ENCODE data around the gene STK32A. TPM values are rescaled to one million over a fixed set of nuclear protein-coding genes. Genes with fewer than 3 reads are reported as not detected.
"Not testable (repeated sequence)": the region's sequence is repeated elsewhere in the genome, so short reads cannot be mapped to it uniquely, and the experiment has no call there.

Gene STK32A
- total RNA-seq, 2 donors from 2014 or later, result 0.95 to 8.7 TPM

DNA sequence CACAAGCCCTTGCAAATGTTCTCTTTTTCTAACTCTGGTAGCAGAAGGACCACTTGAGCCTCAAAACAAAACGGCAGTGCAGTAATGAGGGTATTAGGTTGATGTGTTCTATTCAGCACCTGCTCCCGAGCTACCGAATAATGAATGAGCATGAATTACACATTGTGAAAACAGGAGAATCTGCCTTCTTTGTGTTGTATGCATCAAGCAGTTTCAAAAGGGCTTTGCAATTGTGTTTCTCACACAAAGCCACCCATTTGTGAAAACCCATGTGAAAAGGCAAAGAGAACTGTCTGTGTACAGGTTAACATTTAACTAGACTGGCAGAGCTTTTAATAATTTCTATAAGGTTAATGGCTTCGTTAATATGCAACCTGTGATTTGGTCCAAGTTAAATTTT, 97.8 kb downstream of the STK32A start:
- no peak for DNase-seq (ENCODE audit: low spot score)
- intact Hi-C loops (cut with DNase I), result no loop called here

DNA sequence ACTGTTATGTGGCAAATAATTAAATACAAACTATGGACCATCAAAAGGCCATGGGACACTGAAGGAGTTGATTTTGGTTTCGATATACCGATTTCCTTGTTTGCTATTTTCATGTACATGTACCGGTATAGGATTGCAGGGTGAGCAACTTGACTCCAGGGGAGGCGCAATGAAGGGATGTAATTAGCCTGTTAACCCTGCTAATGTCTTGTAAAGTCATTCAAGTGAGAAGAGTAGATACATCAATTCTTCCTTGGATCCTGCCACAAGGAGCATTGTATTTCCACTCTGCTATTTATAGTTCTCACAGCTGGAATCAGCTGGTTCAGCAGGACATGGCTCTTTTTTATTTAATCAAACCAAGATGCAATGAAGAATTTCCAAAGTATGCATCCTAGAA, 102.0 kb downstream of the STK32A start:
- DNase-seq (ENCODE audit: low spot score), result no peak
- intact Hi-C loops (cut with DNase I), result no loop called here

DNA sequence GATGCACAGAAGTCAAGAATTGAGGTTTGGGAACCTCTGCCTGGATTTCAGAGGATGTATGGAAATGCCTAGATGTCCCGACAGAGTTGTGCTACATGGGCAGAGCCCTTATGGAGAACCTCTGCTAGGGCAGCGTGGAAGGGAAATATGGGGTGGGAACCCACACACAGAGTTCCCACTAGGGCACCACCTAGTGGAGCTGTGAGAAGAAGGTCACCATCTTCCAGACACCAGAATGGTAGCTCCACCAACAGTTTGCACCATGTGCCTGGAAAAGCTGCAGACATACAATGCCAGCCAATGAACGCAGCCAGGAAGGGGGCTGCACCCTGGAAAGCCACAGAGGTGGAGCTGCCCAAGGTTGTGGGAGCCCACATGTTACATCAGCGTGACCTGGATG, 104.5 kb downstream of the STK32A start:
- DNase-seq (ENCODE audit: low spot score), result no peak
- intact Hi-C loops (cut with DNase I), result no loop called here

DNA sequence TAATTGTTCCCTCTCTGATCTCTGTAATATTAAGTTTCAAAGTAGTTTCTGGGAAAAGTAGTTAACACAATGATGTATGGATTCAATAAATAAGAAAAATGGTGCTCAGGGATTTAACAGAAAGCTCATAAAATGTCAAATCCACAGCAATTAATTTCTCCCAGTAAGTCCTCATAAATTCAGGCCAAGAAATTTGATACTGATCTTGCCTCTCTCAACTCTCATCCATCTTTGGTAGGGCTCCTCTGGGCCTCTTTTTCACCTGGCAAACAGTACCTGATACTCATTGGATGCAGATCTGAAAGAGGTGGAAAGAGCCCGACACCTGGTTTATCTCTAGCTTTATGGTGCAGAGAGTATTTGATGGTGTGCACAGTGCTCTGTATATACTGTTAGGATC, 106.1 kb downstream of the STK32A start:
- intact Hi-C loops (cut with DNase I), result no loop called here
- DNase-seq (ENCODE audit: low spot score), result no peak

DNA sequence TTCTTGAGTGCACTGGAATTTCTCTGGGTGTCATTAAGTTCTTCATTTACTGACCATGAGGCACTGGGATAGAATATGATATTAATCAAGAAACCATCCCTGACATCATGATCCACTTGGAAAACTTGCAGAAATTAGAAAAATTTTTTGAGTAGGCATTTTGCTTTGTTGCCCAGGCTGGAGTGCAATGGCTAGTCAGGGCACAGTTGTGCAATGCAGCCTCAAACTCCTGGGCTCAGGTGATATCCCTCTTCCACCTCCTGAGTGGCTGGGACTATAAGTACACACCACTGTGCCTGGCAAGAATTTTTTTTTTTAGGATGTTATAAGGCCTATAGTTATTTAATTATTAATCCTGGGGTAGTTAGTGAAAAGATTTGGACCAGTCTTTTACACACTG, 106.5 kb downstream of the STK32A start:
- no peak for DNase-seq (ENCODE audit: low spot score)
- intact Hi-C loops (cut with DNase I), result no loop called here

DNA sequence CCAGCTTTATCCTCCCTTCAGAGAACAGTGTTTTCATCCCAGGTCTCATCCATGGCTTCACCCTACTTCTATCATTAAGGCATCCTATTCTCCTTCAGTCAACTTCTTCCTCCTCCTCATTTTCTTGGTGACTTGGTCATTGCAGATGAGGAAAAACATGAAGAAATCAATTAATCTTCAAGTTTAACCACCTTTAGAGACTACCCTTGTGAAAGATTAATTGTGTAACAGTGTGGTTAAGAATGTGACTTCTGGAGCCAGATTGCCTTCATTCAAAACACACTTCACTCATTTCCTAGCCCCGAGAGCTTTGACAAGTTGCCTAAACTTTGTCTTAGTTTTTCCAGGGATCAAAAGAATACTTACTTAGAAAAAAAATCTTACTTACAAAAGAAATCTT, 110.0 kb downstream of the STK32A start:
- no peak for DNase-seq (ENCODE audit: low spot score)
- intact Hi-C loops (cut with DNase I), result no loop called here

DNA sequence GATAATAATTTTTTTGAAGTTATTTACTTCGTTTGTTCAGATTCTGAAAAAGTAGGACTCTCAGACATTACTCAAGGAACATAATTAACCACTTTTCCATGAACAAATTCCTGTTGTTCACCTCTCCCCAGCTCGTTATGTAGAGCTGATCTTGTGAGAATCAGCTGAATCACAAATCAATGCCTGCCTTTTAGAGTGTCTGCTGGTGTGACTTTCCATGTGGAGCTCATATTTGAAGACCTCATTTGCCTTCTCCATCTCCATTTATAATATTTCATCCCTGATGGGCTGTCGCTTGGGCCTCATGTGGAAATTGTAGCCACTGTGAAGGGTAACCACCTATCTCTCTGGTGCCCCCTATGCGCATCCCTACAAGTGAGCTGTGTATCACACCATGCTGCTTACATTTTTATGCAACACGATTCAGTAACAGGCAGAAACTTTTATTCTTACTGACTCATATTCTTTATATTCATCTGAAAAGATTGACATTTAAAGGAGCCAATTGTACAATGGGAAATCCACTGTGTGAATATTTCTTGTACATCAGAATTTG, 111.3 kb downstream of the STK32A start:
- intact Hi-C loops (cut with DNase I), result no loop called here

DNA sequence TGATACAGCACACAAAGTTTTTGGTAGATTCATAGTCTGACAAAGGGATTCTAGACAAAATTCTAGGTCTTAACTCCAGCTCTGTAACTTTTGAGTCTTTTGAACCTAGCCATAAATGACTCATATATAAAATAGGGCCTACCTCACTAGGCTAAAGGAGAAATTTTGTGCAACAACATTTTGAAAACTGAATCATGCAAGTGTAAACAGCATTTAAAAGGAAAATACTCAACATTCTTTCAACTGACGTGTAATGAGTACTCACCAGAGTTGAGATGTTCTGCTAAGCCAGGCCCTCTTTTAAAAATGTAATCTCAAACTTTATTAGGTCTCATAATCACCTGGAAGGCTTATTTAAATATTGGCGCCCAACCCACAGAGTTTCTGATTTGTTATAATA, 113.2 kb downstream of the STK32A start:
- DNase-seq (ENCODE audit: low spot score), result no peak
- intact Hi-C loops (cut with DNase I), result no loop called here

More for the DNA sequence above, 111.3 kb downstream of the STK32A start:
- no peak for DNase-seq (ENCODE audit: low spot score)

DNA sequence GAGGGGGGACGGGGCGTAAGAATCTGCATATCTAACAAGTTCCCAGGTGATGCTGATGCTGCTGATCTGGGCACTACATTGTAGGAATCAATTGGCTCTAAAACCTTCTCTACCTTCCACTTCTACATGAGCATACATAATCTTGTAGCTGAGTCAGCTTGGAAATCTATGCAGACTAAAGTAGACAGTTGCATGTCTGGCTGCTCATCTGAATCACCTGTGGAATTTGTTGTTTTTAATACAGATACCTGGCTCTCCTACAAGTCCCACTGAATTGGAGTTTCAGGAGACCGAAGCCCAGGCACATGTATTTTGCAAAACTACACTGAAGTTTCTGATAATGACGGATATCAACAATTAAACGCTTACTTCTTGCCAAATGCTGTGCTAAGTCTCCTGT, 113.6 kb downstream of the STK32A start:
- DNase-seq (ENCODE audit: low spot score), result no peak

DNA sequence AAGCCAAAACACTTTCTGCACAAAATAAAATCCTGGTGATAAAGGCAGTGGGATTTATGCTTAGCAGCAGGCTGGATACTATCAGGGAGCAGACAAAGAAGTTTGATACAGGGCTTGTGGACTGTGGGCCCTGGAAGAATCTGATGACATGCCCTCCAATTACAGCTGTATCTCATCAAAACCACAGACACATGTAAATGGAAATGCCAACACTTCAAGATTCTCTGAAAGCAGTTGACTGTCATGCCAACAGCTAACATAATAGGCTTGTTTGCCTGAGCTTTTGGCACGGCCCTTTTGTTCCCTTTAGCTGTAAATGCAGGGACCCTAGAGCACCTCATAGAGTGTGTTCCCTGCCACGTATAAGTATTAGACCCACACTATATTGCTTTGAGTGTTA, 114.4 kb downstream of the STK32A start:
- intact Hi-C loops (cut with DNase I), result no loop called here

More for the DNA sequence above, 113.6 kb downstream of the STK32A start:
- intact Hi-C loops (cut with DNase I), result no loop called here

DNA sequence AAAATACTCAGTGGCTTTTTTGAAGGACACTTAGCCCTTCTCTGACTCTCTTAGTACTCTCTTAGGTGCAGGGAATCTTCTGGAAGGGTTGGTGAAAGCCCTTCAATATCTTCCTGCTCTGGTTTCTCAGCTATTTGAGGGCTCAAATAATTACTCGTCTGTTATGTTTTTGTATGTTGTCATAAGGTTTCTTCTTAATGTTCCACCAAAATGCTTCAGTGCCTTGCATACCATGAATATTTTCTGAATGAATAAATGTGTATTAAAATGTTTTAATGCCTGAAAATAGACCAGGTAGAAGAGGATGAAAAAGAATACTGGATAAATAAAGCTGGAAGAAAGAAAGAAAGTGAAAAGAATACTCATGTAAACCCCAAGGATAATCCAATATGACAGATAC, 124.3 kb downstream of the STK32A start:
- DNase-seq (ENCODE audit: low spot score), result no peak
- intact Hi-C loops (cut with DNase I), result no loop called here

More for the DNA sequence above, 114.4 kb downstream of the STK32A start:
- DNase-seq (ENCODE audit: low spot score), result no peak

DNA sequence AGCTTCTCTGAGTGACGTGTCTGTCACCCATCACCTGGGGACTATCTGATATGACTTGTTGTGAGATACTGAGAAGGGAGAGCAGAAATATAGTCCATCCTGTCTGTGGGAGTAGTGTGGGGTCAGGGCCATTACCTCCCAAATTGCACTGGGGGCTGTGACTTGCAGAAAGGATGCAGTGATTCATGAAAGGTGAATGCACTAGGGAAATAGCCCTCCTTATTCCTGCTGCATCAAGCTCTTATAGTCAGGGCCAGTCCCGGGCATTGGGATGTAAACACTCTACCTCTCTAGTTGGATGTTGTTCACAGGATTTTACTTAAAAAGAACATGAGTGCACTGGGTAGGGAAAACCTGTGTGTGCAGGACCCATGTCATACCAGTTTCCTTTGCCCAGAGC, 124.8 kb downstream of the STK32A start:
- no peak for DNase-seq (ENCODE audit: low spot score)
- intact Hi-C loops (cut with DNase I), result no loop called here

DNA sequence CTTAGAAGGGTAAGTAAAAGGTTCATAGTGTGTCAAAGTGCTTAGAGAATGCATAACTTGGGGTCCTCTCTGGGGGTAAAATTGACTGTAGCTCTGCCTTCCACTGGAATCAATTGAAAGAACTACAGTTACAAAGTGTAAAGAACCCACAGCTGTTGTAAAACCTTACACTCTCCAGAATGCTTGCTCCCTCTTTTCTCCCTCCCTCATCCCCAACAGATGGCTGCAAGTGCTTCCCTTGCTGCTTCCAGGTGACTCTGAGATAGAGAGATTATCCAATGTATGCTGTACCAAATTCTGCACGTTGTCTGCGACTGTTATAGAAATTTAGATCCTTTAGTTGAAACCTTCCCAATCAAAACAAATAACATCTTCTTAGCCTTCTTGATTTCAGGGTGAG, 126.0 kb downstream of the STK32A start:
- no peak for DNase-seq (ENCODE audit: low spot score)
- intact Hi-C loops (cut with DNase I), result loop anchor here in 1 of 2 donors (10.0 kb wide), 1 partner anchor 136 kb away; no protein-coding TSS in a partner anchor

DNA sequence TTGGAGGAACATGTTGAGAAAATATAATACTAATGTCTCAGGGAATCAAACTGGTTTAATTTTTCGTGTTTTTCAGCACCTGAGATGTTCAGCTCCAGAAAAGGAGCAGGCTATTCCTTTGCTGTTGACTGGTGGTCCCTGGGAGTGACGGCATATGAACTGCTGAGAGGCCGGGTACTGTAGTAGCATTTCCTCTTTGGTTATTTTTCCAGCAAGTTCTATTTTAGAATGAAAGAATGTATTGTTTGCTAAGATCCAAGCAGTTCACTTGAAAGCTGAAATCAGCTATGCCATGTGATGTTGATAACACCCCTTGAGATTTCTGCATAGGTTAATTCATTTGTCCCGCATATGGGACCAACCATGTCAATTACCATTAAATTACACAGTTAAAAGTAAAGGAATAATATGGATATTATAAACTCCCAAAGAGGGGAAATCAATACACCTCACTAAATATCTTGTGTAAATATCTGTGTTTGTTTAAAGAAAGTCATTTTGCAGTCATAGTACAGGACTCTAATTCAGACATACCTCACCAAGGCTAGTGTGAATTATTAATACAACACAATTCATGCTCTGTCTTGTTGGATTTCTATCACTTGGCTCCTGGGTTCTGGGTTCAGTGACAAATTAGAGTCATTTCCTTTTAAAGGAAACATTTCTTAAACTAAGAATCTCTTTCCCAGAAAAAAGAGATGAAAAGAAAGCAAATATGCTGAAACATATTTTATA, 126.8 kb downstream of the STK32A start:
- intact Hi-C loops (cut with DNase I), result loop anchor here in 1 of 2 donors (10.0 kb wide), 1 partner anchor 137 kb away; no protein-coding TSS in a partner anchor
- DNase-seq (ENCODE audit: low spot score), result no peak

DNA sequence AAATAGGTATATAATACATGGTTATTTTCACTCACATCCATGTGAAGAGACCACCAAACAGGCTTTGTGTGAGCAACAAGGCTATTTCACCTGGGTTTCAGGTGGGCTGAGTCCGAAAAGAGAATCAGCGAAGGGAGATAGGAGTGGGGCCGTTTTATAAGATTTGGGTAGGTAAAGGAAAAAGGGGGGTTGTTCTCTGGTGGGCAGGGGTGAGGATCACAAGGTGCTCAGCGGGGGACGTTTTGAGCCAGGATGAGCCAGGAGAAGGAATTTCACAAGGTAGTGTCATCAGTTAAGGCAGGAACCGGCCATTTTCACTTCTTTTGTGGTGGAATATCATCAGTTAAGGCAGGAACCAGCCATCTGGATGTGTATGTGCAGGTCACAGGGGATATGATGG, 132.6 kb downstream of the STK32A start:
- intact Hi-C loops (cut with DNase I), result loop anchor here (1.0 to 10.0 kb wide), 2 partner anchors 16 to 143 kb away; no protein-coding TSS in a partner anchor

DNA sequence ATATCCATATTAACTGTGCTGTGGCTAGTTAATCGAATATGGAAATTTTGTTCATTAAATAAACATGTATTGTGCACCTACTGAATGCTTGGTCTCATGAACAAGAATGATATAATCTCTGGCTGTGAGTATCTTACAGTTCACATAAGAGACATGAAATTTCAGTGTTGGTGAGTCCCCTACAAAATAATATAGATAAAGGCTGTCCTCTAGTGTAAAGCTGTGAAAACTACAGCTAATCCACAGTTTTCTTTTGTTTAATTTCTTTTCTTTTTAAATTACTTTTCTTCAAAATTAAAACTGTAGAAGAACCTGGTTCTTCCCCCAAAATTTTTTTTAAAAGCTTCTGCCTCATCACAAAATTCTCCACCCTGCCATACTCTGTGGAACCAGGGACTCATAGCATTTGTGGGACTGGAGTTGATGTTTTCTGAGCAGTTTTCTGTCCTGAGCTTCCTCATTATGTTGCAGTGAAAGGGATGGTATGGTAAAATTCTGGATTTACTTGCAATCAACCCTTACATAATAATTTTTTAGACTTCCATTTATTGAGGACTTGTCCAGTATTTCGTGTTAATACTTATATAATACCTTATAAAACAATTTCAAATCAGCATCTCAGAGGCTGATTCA, 135.0 kb downstream of the STK32A start:
- intact Hi-C loops (cut with DNase I), result loop anchor here (10.0 kb wide), 1 partner anchor 145 kb away; no protein-coding TSS in a partner anchor
- no peak for DNase-seq (ENCODE audit: low spot score)

More for the DNA sequence above, 132.6 kb downstream of the STK32A start:
- DNase-seq (ENCODE audit: low spot score), result not testable (repeated sequence)

DNA sequence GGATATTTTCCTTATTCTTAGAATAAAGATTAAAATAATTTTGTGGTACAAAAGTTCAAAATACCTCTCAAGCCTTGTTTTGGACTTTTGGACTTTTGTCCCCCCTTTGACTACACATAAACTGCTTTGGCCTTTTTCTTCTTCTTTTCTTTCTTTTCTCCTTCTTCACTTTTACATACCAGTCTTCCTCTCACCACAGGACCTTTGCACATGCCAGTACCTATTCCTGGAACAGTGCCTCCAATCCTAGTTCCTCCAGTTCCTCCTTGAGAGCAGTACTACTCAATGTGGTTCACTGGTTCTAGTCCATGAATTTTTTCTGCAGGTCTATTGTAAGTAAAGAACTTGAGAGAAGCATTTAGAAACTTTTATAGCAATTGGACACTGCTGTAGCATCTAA, 136.5 kb downstream of the STK32A start:
- intact Hi-C loops (cut with DNase I), result loop anchor here in 1 of 2 donors (10.0 kb wide), 1 partner anchor 146 kb away; no protein-coding TSS in a partner anchor
- DNase-seq (ENCODE audit: low spot score), result no peak

DNA sequence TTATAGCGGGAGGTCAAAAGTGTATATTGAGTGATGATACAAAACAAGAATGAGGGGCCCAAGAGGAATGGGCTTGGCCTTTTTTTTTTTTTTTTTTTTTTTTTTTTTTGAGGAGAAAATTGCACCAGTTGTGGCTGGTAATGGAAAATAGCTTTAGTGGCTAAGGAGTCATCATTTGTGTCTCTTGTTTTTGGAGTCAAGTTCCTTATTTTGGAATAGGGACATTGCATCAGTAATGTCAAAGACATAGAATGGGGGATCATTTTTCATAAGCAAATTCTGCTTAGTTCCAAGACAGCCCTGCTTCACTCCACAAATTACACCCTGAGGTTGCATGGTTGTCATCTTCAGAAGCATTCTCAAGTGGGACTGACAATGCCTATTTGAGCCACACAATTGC, 137.4 kb downstream of the STK32A start:
- DNase-seq (ENCODE audit: low spot score), result no peak
- intact Hi-C loops (cut with DNase I), result loop anchor here in 1 of 2 donors (10.0 kb wide), 1 partner anchor 147 kb away; no protein-coding TSS in a partner anchor

DNA sequence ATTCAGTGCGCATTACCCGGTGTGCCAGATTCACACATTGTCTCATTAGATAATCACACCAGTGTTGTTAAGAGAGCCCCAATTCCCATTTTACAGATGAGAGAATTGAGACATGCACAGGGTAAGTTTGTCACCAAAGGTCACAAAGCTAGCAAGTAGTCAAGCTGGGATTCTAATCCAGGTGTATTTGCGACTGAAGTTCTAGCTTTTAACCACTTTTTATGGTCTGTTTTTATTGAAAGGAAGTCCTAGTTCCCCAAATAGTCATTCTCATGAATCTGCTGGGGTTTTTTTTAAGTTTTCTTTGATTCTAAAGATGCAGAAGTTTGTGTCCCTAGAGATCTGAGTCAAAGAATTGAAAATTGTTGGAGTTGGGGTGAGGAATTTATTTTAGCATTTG, 138.5 kb downstream of the STK32A start:
- intact Hi-C loops (cut with DNase I), result loop anchor here in 1 of 2 donors (10.0 kb wide), 1 partner anchor 149 kb away; no protein-coding TSS in a partner anchor
- no peak for DNase-seq (ENCODE audit: low spot score)

DNA sequence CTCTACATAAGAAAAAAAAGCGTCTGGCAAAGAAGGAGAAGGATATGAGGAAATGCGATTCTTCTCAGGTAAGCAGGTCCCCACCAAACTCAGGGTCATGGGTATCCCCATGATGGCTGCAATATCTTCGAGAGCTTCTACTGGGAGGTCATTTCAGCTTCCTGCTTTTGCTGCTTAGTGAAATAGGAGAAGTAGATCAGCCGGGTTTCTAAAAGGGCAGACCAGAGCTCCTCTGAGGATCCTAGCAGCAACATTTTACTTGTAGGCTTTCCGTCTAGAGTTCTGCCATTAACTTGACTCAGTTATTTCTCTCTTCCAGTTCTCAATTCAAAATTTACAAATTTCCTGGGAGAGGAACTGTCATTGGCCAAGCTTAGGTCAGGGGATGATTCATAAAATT, 140.3 kb downstream of the STK32A start:
- intact Hi-C loops (cut with DNase I), result loop anchor here in 1 of 2 donors (10.0 kb wide), 1 partner anchor 150 kb away; no protein-coding TSS in a partner anchor
- no peak for DNase-seq (ENCODE audit: low spot score)
